ENCODE data around the gene SIDT2.
"Not testable (repeated sequence)": the region's sequence is repeated elsewhere in the genome, so short reads cannot be mapped to it uniquely, and the experiment has no call there.

Gene SIDT2

GRCh38 chr11:117206111-117206510, 27.6 kb downstream of the SIDT2 start:
- not testable (repeated sequence) for H3K4me3 ChIP-seq (ENCODE audit: low read length)

GRCh38 chr11:117206859-117207258, 28.3 kb downstream of the SIDT2 start:
- H3K4me3 ChIP-seq (ENCODE audit: low read length); H3K9me3 ChIP-seq (ENCODE audit: low read length); H2AFZ ChIP-seq (ENCODE audit: low read depth, low read length); H3K4me1 ChIP-seq (ENCODE audit: insufficient read depth, low read length); H3K36me3 ChIP-seq (ENCODE audit: insufficient read depth, low read length); H3K27me3 ChIP-seq (ENCODE audit: insufficient read depth, low read length): not testable (repeated sequence)

More at GRCh38 chr11:117206111-117206510, 27.6 kb downstream of the SIDT2 start:
- H3K36me3 ChIP-seq (ENCODE audit: insufficient read depth, low read length); H3K27me3 ChIP-seq (ENCODE audit: insufficient read depth, low read length); H3K4me1 ChIP-seq (ENCODE audit: insufficient read depth, low read length); H2AFZ ChIP-seq (ENCODE audit: low read depth, low read length); H3K9me3 ChIP-seq (ENCODE audit: low read length): not testable (repeated sequence)

GRCh38 chr11:117207481-117207880, 28.9 kb downstream of the SIDT2 start:
- H3K27me3 ChIP-seq (ENCODE audit: insufficient read depth, low read length); H3K36me3 ChIP-seq (ENCODE audit: insufficient read depth, low read length); H3K9me3 ChIP-seq (ENCODE audit: low read length); H2AFZ ChIP-seq (ENCODE audit: low read depth, low read length); H3K4me3 ChIP-seq (ENCODE audit: low read length); H3K4me1 ChIP-seq (ENCODE audit: insufficient read depth, low read length): not testable (repeated sequence)

- H3K36me3 ChIP-seq (ENCODE audit: insufficient read depth, low read length): peaks cover 13% of the 10 kb centered on the region
- not testable (repeated sequence) for H3K4me3 ChIP-seq (ENCODE audit: low read length); H3K4me1 ChIP-seq (ENCODE audit: insufficient read depth, low read length); H3K27me3 ChIP-seq (ENCODE audit: insufficient read depth, low read length); H3K9me3 ChIP-seq (ENCODE audit: low read length); H2AFZ ChIP-seq (ENCODE audit: low read depth, low read length)
Observed at GRCh38 chr11:117208710-117209109, 30.2 kb downstream of the SIDT2 start.

GRCh38 chr11:117209351-117210125, 31.0 kb downstream of the SIDT2 start:
- not testable (repeated sequence) for H2AFZ ChIP-seq (ENCODE audit: low read depth, low read length); H3K27me3 ChIP-seq (ENCODE audit: insufficient read depth, low read length); H3K4me1 ChIP-seq (ENCODE audit: insufficient read depth, low read length); H3K9me3 ChIP-seq (ENCODE audit: low read length); H3K4me3 ChIP-seq (ENCODE audit: low read length)
- H3K36me3 ChIP-seq (ENCODE audit: insufficient read depth, low read length): peaks cover 13% of the 10 kb centered on the region

GRCh38 chr11:117210620-117211019, 32.1 kb downstream of the SIDT2 start:
- H3K4me1 ChIP-seq (ENCODE audit: insufficient read depth, low read length): peaks cover 10% of the 10 kb centered on the region
- peaks cover 8% of the 10 kb centered on the region for H3K36me3 ChIP-seq (ENCODE audit: insufficient read depth, low read length)
- no peak overlapping the region for H3K4me3 ChIP-seq (ENCODE audit: low read length)
- no peaks in the 10 kb centered on the region for H3K27me3 ChIP-seq (ENCODE audit: insufficient read depth, low read length)
- no peaks in the 10 kb centered on the region for H3K9me3 ChIP-seq (ENCODE audit: low read length)
- no peak overlapping the region for H2AFZ ChIP-seq (ENCODE audit: low read depth, low read length)

GRCh38 chr11:117212697-117213355, 34.3 kb downstream of the SIDT2 start:
- Histone ChIP-seq H3K4me1 (ENCODE audit: insufficient read depth, low read length) (peaks cover 10% of the 10 kb centered on the region), H3K9me3 (ENCODE audit: low read length) (no peaks in the 10 kb centered on the region), H3K27me3 (ENCODE audit: insufficient read depth, low read length) (no peaks in the 10 kb centered on the region), H3K4me3 (ENCODE audit: low read length) (no peak overlapping the region), H3K36me3 (ENCODE audit: insufficient read depth, low read length) (peaks cover 12% of the 10 kb centered on the region), H2AFZ (ENCODE audit: low read depth, low read length) (no peak overlapping the region)

GRCh38 chr11:117214404-117215110, 36.0 kb downstream of the SIDT2 start:
- H3K36me3 ChIP-seq (ENCODE audit: insufficient read depth, low read length): peaks cover 28% of the 10 kb centered on the region
- H3K4me1 ChIP-seq (ENCODE audit: insufficient read depth, low read length): peaks cover 10% of the 10 kb centered on the region
- no peaks in the 10 kb centered on the region for H3K27me3 ChIP-seq (ENCODE audit: insufficient read depth, low read length)
- no peaks in the 10 kb centered on the region for H3K9me3 ChIP-seq (ENCODE audit: low read length)
- H3K4me3 ChIP-seq (ENCODE audit: low read length): no peak overlapping the region
- H2AFZ ChIP-seq (ENCODE audit: low read depth, low read length): no peak overlapping the region

GRCh38 chr11:117217141-117218084, 38.9 kb downstream of the SIDT2 start:
- Histone ChIP-seq H3K27me3 (ENCODE audit: insufficient read depth, low read length) (no peaks in the 10 kb centered on the region), H3K4me1 (ENCODE audit: insufficient read depth, low read length) (peaks cover 10% of the 10 kb centered on the region), H2AFZ (ENCODE audit: low read depth, low read length) (no peak overlapping the region), H3K4me3 (ENCODE audit: low read length) (no peak overlapping the region), H3K9me3 (ENCODE audit: low read length) (no peaks in the 10 kb centered on the region), H3K36me3 (ENCODE audit: insufficient read depth, low read length) (peaks cover 46% of the 10 kb centered on the region)

GRCh38 chr11:117218133-117218915, 39.8 kb downstream of the SIDT2 start:
- Histone ChIP-seq H3K4me1 (ENCODE audit: insufficient read depth, low read length) (peaks cover 10% of the 10 kb centered on the region), H3K27me3 (ENCODE audit: insufficient read depth, low read length) (no peaks in the 10 kb centered on the region), H3K9me3 (ENCODE audit: low read length) (no peaks in the 10 kb centered on the region), H2AFZ (ENCODE audit: low read depth, low read length) (no peak overlapping the region), H3K36me3 (ENCODE audit: insufficient read depth, low read length) (peaks cover 47% of the 10 kb centered on the region), H3K4me3 (ENCODE audit: low read length) (no peak overlapping the region)

- H3K36me3 ChIP-seq (ENCODE audit: insufficient read depth, low read length): peaks cover 52% of the 10 kb centered on the region
- no peak overlapping the region for H3K4me3 ChIP-seq (ENCODE audit: low read length)
- no peak overlapping the region for H2AFZ ChIP-seq (ENCODE audit: low read depth, low read length)
- H3K27me3 ChIP-seq (ENCODE audit: insufficient read depth, low read length): no peaks in the 10 kb centered on the region
- H3K4me1 ChIP-seq (ENCODE audit: insufficient read depth, low read length): peaks cover 10% of the 10 kb centered on the region
- H3K9me3 ChIP-seq (ENCODE audit: low read length): no peaks in the 10 kb centered on the region
Observed at GRCh38 chr11:117219001-117219400, 40.5 kb downstream of the SIDT2 start.

GRCh38 chr11:117219455-117219854, 40.9 kb downstream of the SIDT2 start:
- Histone ChIP-seq H3K36me3 (ENCODE audit: insufficient read depth, low read length) (peaks cover 55% of the 10 kb centered on the region), H3K4me3 (ENCODE audit: low read length) (no peak overlapping the region), H2AFZ (ENCODE audit: low read depth, low read length) (no peak overlapping the region), H3K4me1 (ENCODE audit: insufficient read depth, low read length) (peaks cover 6% of the 10 kb centered on the region), H3K27me3 (ENCODE audit: insufficient read depth, low read length) (no peaks in the 10 kb centered on the region), H3K9me3 (ENCODE audit: low read length) (no peaks in the 10 kb centered on the region)

All from neuron (in vitro differentiated cells).